UCSD-AML1 (cell line): ENCODE results near the gene CASP12.

ENCODE experiments used
- DNase-seq: peaks from one replicate; lab custom pipeline; 2025; ENCODE audit not compliant: unreplicated experiment; lab: John Stamatoyannopoulos, UW

Gene CASP12

DNA sequence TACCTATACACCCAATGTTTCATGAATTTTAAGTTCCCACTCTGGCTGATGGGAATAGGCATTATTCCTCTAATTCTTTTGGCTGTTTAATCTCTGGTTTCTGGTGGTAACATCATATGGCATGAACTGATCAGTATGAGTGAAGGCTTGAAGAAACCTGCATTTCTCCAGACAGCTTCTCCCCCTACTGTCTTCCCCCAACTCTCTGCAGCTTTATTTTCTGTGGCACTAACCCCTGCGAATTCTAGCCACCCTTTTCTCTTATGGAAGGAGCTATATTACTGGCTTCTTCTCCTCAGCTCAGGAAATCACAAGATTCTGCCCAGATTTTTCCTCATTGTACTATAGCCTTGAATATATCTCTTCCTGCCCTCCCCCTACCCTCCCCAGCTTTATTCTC is 57.1 kb downstream of the CASP12 start:
- DNase-seq = no peak

DNA sequence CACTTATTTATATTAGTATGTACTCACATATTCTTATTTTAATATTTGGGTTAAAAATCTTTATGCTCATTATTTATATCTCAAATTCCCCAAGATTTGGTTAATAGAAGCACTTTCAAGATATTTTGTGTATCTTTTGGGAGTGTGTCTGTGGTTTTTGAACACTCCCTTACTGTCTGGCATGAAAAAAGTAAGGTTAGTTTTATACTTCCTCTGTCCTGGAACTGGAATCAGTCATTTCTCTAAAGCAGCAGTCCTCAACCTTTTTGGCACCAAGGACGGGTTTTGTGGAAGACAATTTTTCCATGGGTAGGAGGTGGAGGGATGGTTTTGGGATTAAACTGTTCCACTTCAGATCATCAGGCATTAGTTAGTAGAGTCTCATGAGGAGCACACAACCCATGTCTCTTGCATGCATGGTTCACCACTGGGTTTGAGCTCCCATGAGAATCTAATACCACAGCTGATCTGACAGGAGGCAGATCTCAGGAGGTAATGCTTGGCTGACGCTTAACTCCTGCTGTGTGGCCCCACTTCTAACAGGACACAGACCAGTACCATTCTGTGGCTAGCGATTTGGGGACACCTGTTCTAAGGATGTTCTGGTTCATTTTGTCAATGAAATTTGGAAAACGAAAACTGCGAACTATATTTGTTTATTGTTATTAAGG is 60.2 kb downstream of the CASP12 start:
- DNase-seq = no peak

GRCh38 chr11:104836691-104837090 is 61.6 kb downstream of the CASP12 start:
- no peak for DNase-seq
